SK-N-SH (cell line): Measurements from ENCODE around the gene STKLD1.

ENCODE experiments used
- CTCF ChIP-seq: fragments of 200-600 bp; sonication (generic); IDR thresholded peaks from 2 replicates; pipeline ENCODE4 v1.6.1; 2017; ENCODE audit warnings: antibody characterized with exemption, mild to moderate bottlenecking, moderate library complexity
- RAD21 ChIP-seq: IDR thresholded peaks from 2 replicates; pipeline ENCODE4 v1.6.1; 2012; ENCODE audit warnings: mild to moderate bottlenecking, low read length
- YY1 ChIP-seq: IDR thresholded peaks from 2 replicates; pipeline ENCODE4 v1.4.0; 2012; ENCODE audit warnings: low read depth, mild to moderate bottlenecking

- no peak for TF ChIP-seq CTCF
- no peak for TF ChIP-seq RAD21
- no peak for TF ChIP-seq YY1
These were observed 30.6 kb upstream of the STKLD1 start for GRCh38 chr9:133345596-133345995.
